HEK293 (cell line): ENCODE data around the gene GDE1.
A peak's percentile ranks its signal among the peaks of the same experiment; 100 is the strongest.

ENCODE experiments used
- ATF2 ChIP-seq: fragments of 450-650 bp; formaldehyde crosslinking; IDR thresholded peaks from 2 replicates; pipeline ENCODE4 v1.5.1; 2016; ENCODE audit warnings: missing biosample characterization, missing genetic modification characterization, low read depth
- CTCF ChIP-seq: fragments of 450-650 bp; formaldehyde crosslinking; IDR thresholded peaks from 2 replicates; pipeline ENCODE4 v1.5.1; 2016; ENCODE audit warnings: missing biosample characterization, missing genetic modification characterization
- REST ChIP-seq: fragments of 450-650 bp; formaldehyde crosslinking; IDR thresholded peaks from 2 replicates; pipeline ENCODE4 v1.5.1; 2016; ENCODE audit warnings: missing biosample characterization, missing genetic modification characterization
- SALL2 ChIP-seq: fragments of 450-650 bp; formaldehyde crosslinking; IDR thresholded peaks from 2 replicates; pipeline ENCODE4 v1.5.0; 2017; ENCODE audit warnings: missing biosample characterization, mild to moderate bottlenecking, missing genetic modification characterization, borderline replicate concordance
- SCRT2 ChIP-seq: fragments of 450-650 bp; formaldehyde crosslinking; IDR thresholded peaks from 2 replicates; pipeline ENCODE4 v1.5.1; 2016; ENCODE audit warnings: missing biosample characterization, missing genetic modification characterization
- ZNF292 ChIP-seq: fragments of 450-650 bp; formaldehyde crosslinking; IDR thresholded peaks from 2 replicates; pipeline ENCODE4 v1.5.1; 2016; ENCODE audit warnings: low read depth, missing biosample characterization, missing genetic modification characterization, borderline replicate concordance
- ZNF639 ChIP-seq: fragments of 450-650 bp; formaldehyde crosslinking; IDR thresholded peaks from 2 replicates; pipeline ENCODE4 v1.5.1; 2016; ENCODE audit warnings: missing biosample characterization, missing genetic modification characterization
- ZNF747 ChIP-seq: fragments of 450-650 bp; formaldehyde crosslinking; IDR thresholded peaks from 2 replicates; pipeline ENCODE4 v1.5.1; 2016; ENCODE audit warnings: missing biosample characterization, missing genetic modification characterization
- ZNF777 ChIP-seq: fragments of 450-650 bp; formaldehyde crosslinking; IDR thresholded peaks from 2 replicates; pipeline ENCODE4 v1.5.1; 2017; ENCODE audit warnings: missing biosample characterization, missing genetic modification characterization, borderline replicate concordance
- ZSCAN5A ChIP-seq: fragments of 450-650 bp; formaldehyde crosslinking; IDR thresholded peaks from 2 replicates; pipeline ENCODE4 v1.5.1; 2016; ENCODE audit warnings: missing biosample characterization, missing genetic modification characterization

- no peak for TF ChIP-seq ZNF639
- no peak for TF ChIP-seq ZSCAN5A (tag by site-specific recombination)
- no peak for TF ChIP-seq CTCF
- no peak for TF ChIP-seq ZNF777
- TF ChIP-seq ATF2 (tag by site-specific recombination), result peak; percentile 41; the same call in 1 of the 2 replicates
- no peak for TF ChIP-seq SALL2 (tag by site-specific recombination)
- TF ChIP-seq SCRT2, result no peak
- no peak for TF ChIP-seq REST (tag by site-specific recombination)
- TF ChIP-seq ZNF292, result no peak
- no peak for TF ChIP-seq ZNF747
Measured at GRCh38 chr16:19559242-19559910, 37.5 kb upstream of the GDE1 start.
